AG04449 (cell line): ENCODE results near the gene ZBTB46.

Experiments used
- CTCF ChIA-PET: fragments of 350-600 bp; formaldehyde crosslinking; extraction: SDS; loops from one replicate; lab custom pipeline; 2021; ENCODE audit warnings: antibody characterized with exemption; lab: Yijun Ruan, JAX
- POLR2A ChIA-PET: fragments of 400-600, 350-600 bp; formaldehyde crosslinking; extraction: SDS; loops from one replicate; lab custom pipeline; 2020; ENCODE audit warnings: antibody characterized with exemption, inconsistent platforms; lab: Yijun Ruan, JAX
- DNase-seq: peaks from one replicate; pipeline ENCODE4 v3.0.0-alpha.2; 2010; ENCODE audit warnings: low read depth, low spot score
- H3K4me3 ChIP-seq: 2 replicates; pipeline ENCODE4 v1.5.1; 2011; ENCODE audit warnings: low read depth, mild to moderate bottlenecking, control low read depth, low read length
- TF ChIP-seq, protein P1 (sequence below): IDR thresholded peaks from one replicate; pipeline ENCODE4 v1.5.1; 2011; ENCODE audit warnings: mild to moderate bottlenecking, moderate library complexity, low read length, control low read depth, inconsistent platforms; ENCODE audit not compliant: insufficient read depth; ENCODE audit errors: missing control alignments

ZBTB46 gene

GRCh38 chr20:63707558-63708300 is 123.3 kb downstream of the ZBTB46 start, which contains the start of the genes ARFRP1 and ZGPAT:
Gene ARFRP1 (minus strand): TSS chr20:63707976. CDS start chr20:63707091, 885 bp downstream.
Gene ZGPAT (plus strand): TSS chr20:63708039. CDS start chr20:63708581, 542 bp downstream.
- ChIA-PET CTCF (interaction anchor here (1.0 to 1.5 kb wide), 6 partner anchors 9 to 272 kb away, joined by 3 to 6 read pairs (median 3); partner anchors contain the start of genes PTK6 and SAMD10), POLR2A (interaction anchor here (0.6 to 1.6 kb wide), 10 partner anchors 9 to 186 kb away, joined by 3 to 10 read pairs (median 4); partner anchors contain the start of genes GMEB2, LIME1 and TPD52L2)
- H3K4me3 ChIP-seq: peak within 1 kb of the TSS; percentile 77
- TF ChIP-seq, protein P1, sequence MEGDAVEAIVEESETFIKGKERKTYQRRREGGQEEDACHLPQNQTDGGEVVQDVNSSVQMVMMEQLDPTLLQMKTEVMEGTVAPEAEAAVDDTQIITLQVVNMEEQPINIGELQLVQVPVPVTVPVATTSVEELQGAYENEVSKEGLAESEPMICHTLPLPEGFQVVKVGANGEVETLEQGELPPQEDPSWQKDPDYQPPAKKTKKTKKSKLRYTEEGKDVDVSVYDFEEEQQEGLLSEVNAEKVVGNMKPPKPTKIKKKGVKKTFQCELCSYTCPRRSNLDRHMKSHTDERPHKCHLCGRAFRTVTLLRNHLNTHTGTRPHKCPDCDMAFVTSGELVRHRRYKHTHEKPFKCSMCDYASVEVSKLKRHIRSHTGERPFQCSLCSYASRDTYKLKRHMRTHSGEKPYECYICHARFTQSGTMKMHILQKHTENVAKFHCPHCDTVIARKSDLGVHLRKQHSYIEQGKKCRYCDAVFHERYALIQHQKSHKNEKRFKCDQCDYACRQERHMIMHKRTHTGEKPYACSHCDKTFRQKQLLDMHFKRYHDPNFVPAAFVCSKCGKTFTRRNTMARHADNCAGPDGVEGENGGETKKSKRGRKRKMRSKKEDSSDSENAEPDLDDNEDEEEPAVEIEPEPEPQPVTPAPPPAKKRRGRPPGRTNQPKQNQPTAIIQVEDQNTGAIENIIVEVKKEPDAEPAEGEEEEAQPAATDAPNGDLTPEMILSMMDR: no peak
- DNase-seq: no peak

GRCh38 chr20:63706852-63707557 is 124.1 kb downstream of the ZBTB46 start:
- ChIA-PET POLR2A (interaction anchor here (1.2 to 1.6 kb wide), 7 partner anchors 8 to 186 kb away, joined by 3 to 10 read pairs (median 4); partner anchors contain the start of gene TPD52L2), CTCF (interaction anchor here (1.0 to 1.5 kb wide), 3 partner anchors 8 to 273 kb away, joined by 3 to 6 read pairs (median 3); partner anchors contain the start of genes PTK6 and SAMD10)
- peak overlapping the region; percentile 77 for H3K4me3 ChIP-seq
- TF ChIP-seq, protein P1: peak; percentile 24
- no peak for DNase-seq

DNA sequence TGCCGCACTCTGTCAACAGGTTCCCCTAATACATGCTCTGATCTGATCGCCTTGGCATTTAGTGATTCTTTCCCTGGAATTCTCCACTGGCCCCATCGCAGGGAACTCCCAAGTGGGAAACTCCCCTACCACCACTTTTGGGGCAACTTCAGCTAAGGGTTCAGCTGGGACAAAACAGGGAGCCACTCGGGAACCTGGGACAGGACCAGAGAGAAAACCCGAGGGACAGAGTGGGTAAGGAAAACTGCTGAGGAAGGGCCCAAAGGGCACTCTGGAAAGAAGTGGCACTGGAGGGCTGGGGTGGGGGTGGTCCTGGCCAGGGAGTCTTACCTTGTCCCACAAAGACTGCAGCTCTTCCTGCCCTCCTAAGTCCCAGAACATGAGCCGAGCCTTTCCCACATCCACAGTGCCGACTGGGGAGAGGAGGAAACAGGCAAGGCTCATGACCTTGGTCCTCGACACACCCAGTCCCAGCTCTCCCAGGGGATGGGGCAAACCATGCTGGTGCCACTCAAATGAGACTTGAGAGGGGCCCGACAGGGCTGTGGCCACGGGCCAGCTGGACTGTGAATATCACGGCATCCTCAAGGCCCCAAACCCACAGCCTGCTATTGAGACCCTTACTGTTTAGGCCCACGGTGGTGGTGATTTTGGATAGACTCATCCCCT is 124.9 kb downstream of the ZBTB46 start:
- DNase-seq: no peak
- TF ChIP-seq, protein P1: no peak
- ChIA-PET POLR2A (interaction anchor here (1.2 kb wide), 1 partner anchor 159 kb away, joined by 3 read pairs; the partner anchor contains the start of gene TPD52L2), CTCF (interaction anchor here (1.5 kb wide), 1 partner anchor 7 kb away, joined by 6 read pairs; no protein-coding TSS in a partner anchor)
- peak overlapping the region; percentile 77 for H3K4me3 ChIP-seq

DNA sequence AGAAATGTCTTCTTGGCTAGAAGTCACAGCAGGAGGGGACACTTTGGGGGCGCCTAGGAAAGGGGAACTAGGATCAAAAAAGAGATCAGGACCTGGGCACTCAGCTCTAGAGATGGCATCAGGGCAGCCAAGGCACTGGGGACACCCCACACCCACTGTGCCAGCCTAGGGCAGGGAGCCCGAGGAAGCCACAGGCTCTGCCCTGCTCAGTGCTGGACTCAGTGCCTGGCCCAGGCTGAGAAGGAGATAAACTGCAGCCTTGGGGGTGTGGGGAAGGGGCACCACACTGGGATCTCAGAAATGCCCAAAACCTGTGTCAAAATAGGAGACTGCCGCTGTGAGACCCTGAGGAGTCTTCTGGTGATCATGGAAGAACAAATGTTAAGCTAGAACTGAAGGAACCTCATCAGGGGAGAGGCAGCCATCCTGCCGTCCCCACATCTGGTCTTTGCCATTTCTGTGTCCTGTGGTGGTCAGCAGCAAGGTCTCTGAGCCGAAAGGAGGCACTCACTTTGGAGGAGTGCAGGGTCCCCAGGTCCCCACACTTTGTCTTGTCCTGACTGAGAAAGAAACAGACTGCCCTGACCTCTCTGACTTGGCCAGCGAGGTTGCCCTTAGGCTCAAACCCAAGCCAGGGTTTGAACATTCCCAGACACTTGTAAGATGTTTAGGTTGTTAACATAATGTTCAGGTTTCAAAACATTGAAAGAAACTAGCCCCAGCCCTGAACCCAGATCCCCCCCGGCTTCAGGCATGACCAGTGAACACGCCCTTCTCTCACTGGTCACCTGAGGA is 125.6 kb downstream of the ZBTB46 start:
- ChIA-PET POLR2A (interaction anchor here (1.2 kb wide), 1 partner anchor 160 kb away, joined by 3 read pairs; the partner anchor contains the start of gene TPD52L2), CTCF (no interaction called here)
- H3K4me3 ChIP-seq: no peak overlapping the region
- TF ChIP-seq, protein P1: no peak
- no peak for DNase-seq

- TF ChIP-seq, protein P1: no peak
- POLR2A ChIA-PET: no interaction called here
- no peak overlapping the region for H3K4me3 ChIP-seq
- no peak for DNase-seq
- CTCF ChIA-PET: no interaction called here
These were observed 126.3 kb downstream of the ZBTB46 start for GRCh38 chr20:63704749-63705117.
